A673 (cell line): ENCODE data around the gene PRUNE2.

Experiments
- CTCF ChIP-seq: fragments of 300-800, 200-600 bp; sonication (generic); conservative IDR thresholded peaks from 2 replicates; pipeline ENCODE4 v1.5.1; 2017; ENCODE audit warnings: low read depth, mild to moderate bottlenecking, antibody characterized with exemption, low read length, moderate library complexity, mixed read lengths
- EZH2 ChIP-seq: fragments of 200-600 bp; sonication (generic); IDR thresholded peaks from 2 replicates; pipeline ENCODE4 v1.6.1; 2017; ENCODE audit warnings: borderline replicate concordance, low read depth, mild to moderate bottlenecking, mixed read lengths, antibody characterized with exemption, low read length; ENCODE audit not compliant: poor library complexity, severe bottlenecking

- TF ChIP-seq CTCF (no peak), EZH2 (no peak)
Observed at GRCh38 chr9:76634356-76635054, 271.4 kb downstream of the PRUNE2 start.
